Psoas muscle (tissue), 8 donors: Measurements from ENCODE around the gene GPRIN3. TPM values are rescaled to one million over a fixed set of nuclear protein-coding genes. Genes with fewer than 3 reads are reported as not detected.

Experiments
- ATAC-seq, 4 donors: fragments of 200-7000 bp; cut with Tn5 transposase; one replicate each; pipeline ENCODE4 v1.9.1; 2020; ENCODE audit warnings: moderate library complexity in 3 of 4, mild to moderate bottlenecking in 2 of 4
- DNase-seq, 2 donors: peaks; one replicate each; pipeline ENCODE4 v3.0.0-alpha.2; 2020
- H3K27ac ChIP-seq: fragments of 200-600 bp; one replicate; pipeline ENCODE4 v1.8.0; 2022
- H3K27me3 ChIP-seq, 3 donors: fragments of 200-600 bp in 1 of 3; one replicate each; pipeline versions ENCODE4 v1.6.1 to v1.8.0; 2013 to 2022; ENCODE audit warnings: low read length in 2 of 3, mild to moderate bottlenecking in 2 of 3, moderate library complexity in 1 of 3; ENCODE audit not compliant: insufficient read depth in 3 of 3
- H3K36me3 ChIP-seq, 2 donors: fragments of 200-600 bp in 1 of 2; one replicate each; pipeline versions ENCODE4 v1.6.1 to v1.8.0; 2013 to 2022; ENCODE audit warnings: low read depth in 1 of 2, mild to moderate bottlenecking in 1 of 2, moderate library complexity in 1 of 2; ENCODE audit not compliant: insufficient read depth in 1 of 2
- H3K4me1 ChIP-seq: fragments of 200-600 bp; one replicate; pipeline ENCODE4 v1.8.0; 2022
- H3K4me3 ChIP-seq: fragments of 200-600 bp; one replicate; pipeline ENCODE4 v1.8.0; 2022; ENCODE audit warnings: mild to moderate bottlenecking
- H3K9me3 ChIP-seq: fragments of 200-600 bp; one replicate; pipeline ENCODE4 v1.8.0; 2022
- CTCF ChIP-seq: fragments of 200-600 bp; IDR thresholded peaks from one replicate; pipeline ENCODE4 v1.8.0; 2022; ENCODE audit warnings: antibody characterized with exemption
- WGBS, 3 donors: extraction: QIAGEN DNeasy Blood & Tissue Kit; methylation state at CpG; one replicate each; pipeline versions ENCODE4 v1.1.6 to v1.1.7; 2013; 5-methylcytosine and 5-hydroxymethylcytosine counted together
- intact Hi-C, 2 donors: fragments of 100-400 bp; cut with DNase I; formaldehyde crosslinking; loops; one replicate each; pipeline versions ENCODE4 v1.11.0 to v1.14.2; 2022
- polyA plus RNA-seq, 3 donors: library from polyadenylated mRNA; stranded (reverse); fragments of 200-250 nt; gene quantifications; one replicate each; pipeline ENCODE4 v1.2.3, GENCODE V29; 2013
- total RNA-seq, 4 donors: library from RNA; stranded (reverse); fragmentation: NEBNext Ultra II Directional in 2 of 4; extraction: Animal tissue kit (Norgen Biotek cat#: 25700) in 2 of 4; gene quantifications; one replicate each; pipeline versions ENCODE4 v1.2.1 to v1.2.4, GENCODE V29; 2021 to 2023
- donor health status: healthy with polysubstance abuse.
- donor health status: DM: no; HTN: no; CAD: no; lungs with moderate emphysema.
- donor health status: Bipolar disorder and iron deficiency.
- donor health status: healthy.
- donor health status: DM: yes; HTN: yes; CAD: no.
- donor health status: DM: no; HTN: no; CAD: no.
- donor health status: DM: no; HTN: no; CAD: no.
- donor health status: DM: yes; HTN: yes; CAD: no.

GPRIN3 gene
- total and polyA plus RNA-seq, 7 donors: 0.30 to 3.0 (median 1.2) TPM

GRCh38 chr4:89337681-89338080 lies 30.1 kb upstream of the GPRIN3 start:
- Histone ChIP-seq H3K27me3 (no peaks in the 10 kb centered on the region), H3K27ac (no peak overlapping the region), H3K9me3 (no peaks in the 10 kb centered on the region), H3K4me3 (no peak overlapping the region), H3K36me3 (no peaks in the 10 kb centered on the region), H3K4me1 (no peaks in the 10 kb centered on the region)
- no peak for TF ChIP-seq CTCF
- DNase-seq (no peak), ATAC-seq (no peak)
- intact Hi-C loops: no loop called here
- 85 to 92% (median 92%) methylated on average over 2 of the region's 2 CpGs for WGBS, 3 donors

GRCh38 chr4:89336818-89337420 lies 29.3 kb upstream of the GPRIN3 start:
- 52 to 68% (median 55%) methylated on average over 4 of the region's 4 CpGs for WGBS, 3 donors
- Histone ChIP-seq H3K9me3 (no peaks in the 10 kb centered on the region), H3K36me3 (no peaks in the 10 kb centered on the region), H3K27me3 (no peaks in the 10 kb centered on the region), H3K4me3 (no peak overlapping the region), H3K4me1 (no peaks in the 10 kb centered on the region), H3K27ac (no peak overlapping the region)
- intact Hi-C loops: no loop called here
- ATAC-seq (no peak), DNase-seq (no peak)
- TF ChIP-seq CTCF: no peak

- ATAC-seq (no peak), DNase-seq (no peak)
- TF ChIP-seq CTCF: no peak
- intact Hi-C loops: no loop called here
- Histone ChIP-seq H3K4me1 (no peaks in the 10 kb centered on the region), H3K4me3 (no peak overlapping the region), H3K27me3 (no peaks in the 10 kb centered on the region), H3K36me3 (no peaks in the 10 kb centered on the region), H3K9me3 (no peaks in the 10 kb centered on the region), H3K27ac (no peak overlapping the region)
- 62 to 66% (median 66%) methylated on average over 4 of the region's 4 CpGs for WGBS, 3 donors
Observed at GRCh38 chr4:89334830-89335229, 27.2 kb upstream of the GPRIN3 start.

GRCh38 chr4:89334311-89334710 lies 26.7 kb upstream of the GPRIN3 start:
- H3K9me3 ChIP-seq: no peaks in the 10 kb centered on the region
- intact Hi-C loops: no loop called here
- no peak for TF ChIP-seq CTCF
- H3K27me3 ChIP-seq: no peaks in the 10 kb centered on the region
- no peaks in the 10 kb centered on the region for H3K36me3 ChIP-seq
- ATAC-seq: no peak
- H3K4me1 ChIP-seq: no peaks in the 10 kb centered on the region
- H3K4me3 ChIP-seq: no peak overlapping the region
- no peak for DNase-seq
- H3K27ac ChIP-seq: no peak overlapping the region
